T-helper 9 cell (primary cell): ENCODE measurements around the gene HGFAC.

ENCODE experiments used
- DNase-seq: peaks from one replicate; pipeline ENCODE4 v3.0.0-alpha.2; 2020

Gene HGFAC

DNA sequence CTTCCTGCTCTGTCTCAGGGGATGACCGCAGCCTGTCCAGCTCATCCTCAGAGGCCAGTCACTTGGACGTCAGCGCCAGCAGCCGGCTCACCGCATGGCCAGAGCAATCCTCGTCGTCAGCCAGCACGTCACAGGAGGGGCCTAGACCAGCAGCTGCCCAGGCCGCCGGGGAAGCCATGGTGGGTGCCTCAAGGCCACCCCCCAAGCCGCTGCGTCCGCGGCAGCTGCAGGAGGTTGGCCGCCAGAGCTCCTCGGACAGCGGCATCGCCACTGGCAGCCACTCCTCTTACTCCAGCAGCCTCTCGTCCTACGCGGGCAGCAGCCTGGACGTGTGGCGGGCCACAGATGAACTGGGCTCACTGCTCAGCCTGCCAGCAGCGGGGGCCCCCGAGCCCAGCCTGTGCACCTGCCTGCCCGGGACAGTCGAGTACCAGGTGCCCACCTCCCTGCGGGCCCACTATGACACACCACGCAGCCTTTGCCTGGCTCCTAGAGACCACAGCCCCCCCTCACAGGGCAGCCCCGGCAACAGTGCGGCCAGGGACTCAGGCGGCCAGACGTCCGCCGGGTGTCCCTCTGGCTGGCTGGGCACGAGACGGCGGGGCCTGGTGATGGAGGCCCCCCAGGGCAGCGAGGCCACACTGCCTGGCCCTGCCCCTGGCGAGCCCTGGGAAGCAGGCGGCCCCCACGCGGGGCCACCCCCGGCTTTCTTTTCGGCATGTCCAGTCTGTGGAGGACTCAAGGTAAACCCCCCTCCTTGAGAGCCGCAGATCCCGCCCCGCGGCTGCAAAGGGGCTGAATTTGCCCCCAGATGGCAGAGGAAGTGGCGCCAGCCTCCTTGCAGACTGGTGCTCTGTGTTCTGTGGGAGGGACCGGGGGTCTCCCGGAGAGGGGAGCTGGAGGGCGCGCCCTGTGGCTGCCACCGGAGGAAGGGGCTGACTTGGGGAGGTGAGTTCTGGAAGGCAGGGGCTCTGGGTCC, 51.3 kb downstream of the HGFAC start:
- DNase-seq, result no peak

DNA sequence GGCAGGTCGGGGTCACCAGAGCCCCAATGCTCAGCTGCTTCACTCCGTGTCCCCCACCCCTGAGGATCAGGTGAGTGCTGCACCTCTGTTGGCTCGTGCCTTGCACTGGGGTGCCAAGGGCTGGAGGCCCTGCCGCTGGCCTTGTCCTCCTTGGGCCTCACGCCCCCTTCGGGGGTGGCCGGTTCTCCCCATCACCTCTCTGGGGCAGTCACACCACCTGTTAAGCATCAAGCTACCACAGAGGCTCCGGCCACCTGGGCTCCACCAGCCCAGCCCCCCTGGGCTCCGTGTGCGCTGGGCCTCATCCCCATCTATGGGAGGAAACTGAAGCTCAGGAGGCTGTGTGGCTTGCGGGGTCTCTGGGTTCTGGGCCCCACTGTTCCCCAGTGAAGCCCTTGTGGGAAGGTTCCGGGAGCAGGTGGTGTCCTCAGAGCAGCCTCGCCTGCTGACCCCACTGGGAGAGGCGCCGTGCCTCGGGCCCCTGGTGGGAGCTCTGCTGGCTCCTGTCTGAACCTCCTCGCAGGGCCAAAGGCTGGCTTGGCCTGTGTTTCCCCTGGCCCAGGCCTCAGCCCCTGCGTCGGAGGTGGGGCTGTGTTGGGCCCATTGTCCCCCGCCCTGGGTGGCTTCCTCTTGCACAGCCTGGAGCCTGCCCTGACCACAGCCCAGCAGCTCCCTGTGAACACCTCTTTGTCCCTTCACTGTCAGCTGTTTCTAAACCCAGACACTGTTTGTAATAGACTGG, 52.1 kb downstream of the HGFAC start:
- no peak for DNase-seq

DNA sequence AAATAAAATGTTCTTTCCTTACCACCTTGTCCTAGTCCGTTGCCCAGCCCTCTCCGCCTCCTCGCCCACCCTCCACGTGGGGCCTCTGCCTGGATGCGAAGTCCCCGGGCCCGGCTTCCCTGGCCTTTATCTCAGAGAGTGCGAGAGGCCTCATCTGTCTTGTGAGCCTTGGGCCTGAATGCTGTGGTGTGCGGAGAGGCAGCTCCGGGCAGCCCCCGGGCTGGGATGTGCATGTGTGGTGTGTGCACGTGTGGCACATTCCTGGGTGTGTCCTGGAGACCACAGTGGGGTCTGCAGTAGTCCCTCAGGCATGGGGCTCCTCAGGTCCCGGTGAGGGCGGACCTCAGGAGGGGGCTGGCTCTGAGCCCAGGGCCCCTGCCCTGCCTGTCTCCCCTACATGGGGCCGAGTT, 52.7 kb downstream of the HGFAC start:
- no peak for DNase-seq

DNA sequence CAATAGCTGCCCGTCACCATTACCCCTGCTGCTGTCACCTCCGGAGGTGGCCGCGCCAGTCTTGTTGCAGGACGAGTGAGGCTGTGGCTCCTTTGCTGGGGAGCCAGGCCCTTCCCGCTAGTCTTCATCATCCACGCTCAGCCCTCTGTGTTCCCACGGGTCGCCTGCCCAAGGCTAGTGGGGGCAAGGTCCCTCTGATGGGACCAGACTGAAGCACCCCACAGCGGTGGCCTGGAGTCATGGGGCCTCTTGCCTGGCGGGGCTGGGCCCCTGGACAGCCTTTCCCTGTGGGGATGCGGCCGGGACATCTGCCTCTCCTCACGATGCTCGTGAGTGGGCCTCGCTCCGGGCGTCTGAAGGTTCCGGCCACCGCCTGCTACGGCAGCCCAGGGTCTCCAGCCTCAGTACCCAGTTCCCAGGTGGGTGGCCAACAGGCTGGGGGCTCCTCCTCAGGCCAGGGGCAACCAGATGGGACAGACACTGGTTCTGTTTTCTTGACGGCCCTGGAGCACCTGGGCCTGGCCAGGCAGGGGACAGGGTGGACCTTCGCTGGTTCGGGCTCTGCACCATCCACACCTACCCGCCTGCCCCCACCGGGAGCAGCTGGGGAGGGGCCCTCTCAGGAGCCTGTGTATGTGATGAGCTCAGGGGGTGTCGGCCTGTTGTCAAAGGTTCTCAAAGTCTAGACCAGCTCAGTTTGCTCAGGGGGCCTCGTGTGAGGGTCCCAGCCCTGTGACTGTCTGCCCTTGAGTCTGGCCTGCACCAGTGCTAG, 53.6 kb downstream of the HGFAC start:
- DNase-seq, result no peak

DNA sequence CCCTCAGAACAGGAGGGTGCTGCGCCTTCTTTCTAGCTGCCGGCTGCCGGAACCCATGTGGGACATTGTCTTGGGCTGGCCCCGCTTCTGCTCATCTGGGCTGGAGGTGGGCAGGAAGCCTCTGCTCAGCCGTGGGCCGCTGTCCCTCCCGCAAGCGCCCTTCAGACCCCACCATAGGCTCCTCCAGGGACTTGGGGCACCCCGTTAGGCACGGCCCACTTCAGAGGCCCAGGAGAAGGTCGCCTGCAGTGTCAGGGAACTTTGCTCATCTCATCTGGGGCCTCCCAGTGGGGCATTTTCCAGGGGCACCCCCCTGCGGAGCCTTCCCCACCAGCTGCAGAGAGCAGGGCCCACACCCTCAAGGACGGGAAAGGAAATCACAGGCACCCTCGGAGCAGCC, 54.3 kb downstream of the HGFAC start:
- DNase-seq, result no peak

DNA sequence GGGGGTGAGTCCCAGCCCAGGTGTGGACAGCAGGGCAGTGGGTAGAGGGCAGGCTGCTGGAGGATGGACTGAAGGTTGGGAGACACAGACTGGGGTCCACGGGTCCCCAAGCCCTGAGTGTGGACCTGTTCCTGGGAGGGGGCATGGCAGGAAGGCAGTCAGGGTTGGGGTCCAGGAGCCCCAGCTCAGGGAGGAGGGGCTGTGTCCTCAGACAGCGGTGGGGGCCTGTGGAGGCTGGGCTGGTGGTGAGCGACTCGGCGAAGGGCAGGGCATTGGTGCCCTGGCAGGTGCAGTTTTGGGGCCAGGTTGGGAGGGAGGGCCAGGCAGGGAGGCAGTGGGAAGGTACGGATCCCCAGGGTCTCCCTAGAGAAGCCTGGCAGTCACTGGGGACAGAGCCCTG, 55.3 kb downstream of the HGFAC start:
- DNase-seq, result no peak

DNA sequence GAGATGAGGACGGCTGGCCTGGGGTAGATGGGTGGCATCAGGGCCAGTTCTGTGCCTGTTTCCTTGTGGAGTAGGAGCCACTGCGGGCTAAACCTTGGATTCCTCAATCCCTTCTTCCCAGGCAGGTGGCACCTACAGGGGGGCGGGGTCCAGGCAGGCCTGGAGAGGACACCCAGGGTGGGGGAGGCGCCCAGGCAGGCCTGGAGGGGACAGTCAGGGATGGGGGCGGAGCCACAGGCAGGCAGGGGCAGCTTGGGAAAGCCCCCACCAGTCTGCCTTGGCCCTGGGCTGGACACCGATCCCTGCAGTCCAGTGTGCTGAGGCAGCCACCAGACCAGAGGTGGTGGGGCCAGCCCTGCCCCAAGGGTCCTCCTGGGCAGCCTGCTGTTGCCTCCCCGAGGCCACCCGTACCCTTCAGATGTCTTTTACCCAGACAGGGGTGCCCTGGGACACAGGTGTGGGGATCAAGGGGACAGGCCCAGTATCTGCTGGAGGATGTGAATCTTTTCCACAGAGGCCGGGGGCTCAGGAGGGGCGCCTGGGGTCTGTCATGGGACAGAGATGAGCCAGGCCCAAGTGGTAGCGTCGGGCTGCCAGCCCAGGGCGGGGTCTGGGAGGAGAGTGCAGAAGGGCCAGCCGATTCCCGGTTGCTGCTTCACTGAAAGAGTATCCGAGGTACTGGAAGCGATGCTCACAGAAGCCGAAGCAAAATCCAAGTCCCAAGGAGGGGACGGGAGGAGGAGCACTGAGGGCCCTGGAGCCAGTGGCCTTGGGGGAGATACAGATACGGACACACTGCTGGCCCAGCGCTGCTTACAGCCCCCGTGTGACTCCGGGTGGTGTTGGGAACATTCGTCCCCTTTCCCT, 56.0 kb downstream of the HGFAC start:
- no peak for DNase-seq

DNA sequence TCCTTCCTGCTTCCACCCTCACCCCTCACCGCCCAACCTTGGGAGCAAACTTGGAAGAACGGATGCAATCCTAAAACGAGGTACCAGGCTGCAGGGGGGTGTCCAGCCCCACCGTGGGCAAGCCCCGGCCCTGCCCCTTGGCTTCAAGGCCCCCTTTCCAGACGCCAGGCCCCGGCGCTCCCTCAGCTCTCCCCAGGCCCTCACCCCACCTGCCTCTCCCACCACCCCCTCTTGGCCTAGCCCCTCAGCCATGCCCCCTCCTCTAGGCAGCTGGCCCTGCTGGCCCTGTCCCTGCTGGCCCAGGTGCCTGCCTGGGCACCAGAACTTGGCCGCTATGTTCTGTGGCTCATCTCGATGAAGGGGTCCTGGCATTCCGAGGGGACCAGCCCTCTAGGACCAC, 56.6 kb downstream of the HGFAC start:
- no peak for DNase-seq
